ENCODE results near the gene ZRANB3. TPM values are rescaled to one million over a fixed set of nuclear protein-coding genes. Genes with fewer than 3 reads are reported as not detected.

Gene ZRANB3
- total and polyA plus RNA-seq, 2 experiments from 2014 or later: 3.6 to 10.4 TPM

DNA sequence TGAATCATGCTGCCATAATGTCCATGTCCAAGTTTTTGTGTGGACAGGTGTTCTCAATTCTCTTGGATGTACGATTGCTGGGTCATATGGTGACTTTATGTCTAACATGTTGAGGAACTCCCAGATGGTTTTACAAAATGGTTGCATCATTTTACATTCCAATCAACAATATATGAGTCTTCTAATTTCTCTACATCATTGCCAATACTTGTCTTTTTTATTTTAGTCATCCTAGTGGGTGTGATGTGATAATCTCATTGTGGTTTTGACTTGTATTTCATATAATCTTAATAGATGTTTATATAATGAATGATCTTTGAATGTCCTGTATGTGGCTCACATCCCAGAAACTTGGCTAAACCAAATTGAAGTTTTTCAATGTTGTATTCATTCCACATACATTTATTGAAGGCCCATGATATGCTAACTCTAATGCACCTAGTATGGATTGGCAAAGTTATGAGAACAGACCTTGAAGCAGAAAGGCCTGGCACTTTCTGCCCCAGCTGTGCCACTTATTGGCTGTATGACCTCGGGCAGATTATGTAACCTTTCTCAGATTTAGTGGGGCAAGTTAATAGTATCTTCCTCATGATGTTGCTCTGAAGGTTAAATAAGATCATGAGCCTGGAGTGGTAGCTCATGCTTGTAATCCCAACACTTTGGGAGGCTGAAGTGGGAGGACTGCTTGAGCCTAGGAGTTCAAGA lies 273.5 kb downstream of the ZRANB3 start:
- Histone ChIP-seq H3K9me3 (ENCODE audit: low read depth) (no peaks in the 10 kb centered on the region), H3K9me2 (replicated peaks; ENCODE audit: insufficient read depth) (no peaks in the 10 kb centered on the region), H3K27ac (no peak overlapping the region), H2AFZ (no peak overlapping the region), H4K20me1 (ENCODE audit: insufficient read depth, poor library complexity, severe bottlenecking) (no peaks in the 10 kb centered on the region), H3K27me3 (no peaks in the 10 kb centered on the region), H3K4me1 (ENCODE audit: insufficient read depth) (no peaks in the 10 kb centered on the region), H3K79me2 (no peaks in the 10 kb centered on the region), H3K4me3 (no peak overlapping the region), H3K36me3 (replicated peaks; ENCODE audit: insufficient read depth, low read depth) (no peaks in the 10 kb centered on the region), H3K4me2 (no peak overlapping the region)
- TF ChIP-seq EZH2phosphoT487 (IDR thresholded peaks at IDR 0.05; ENCODE audit: low read depth, severe bottlenecking, unreplicated experiment): no peak
- no peak for DNase-seq (ENCODE audit: low spot score)
- 95% methylated on average over 2 of the region's 2 CpGs for WGBS (ENCODE audit: low lambda C conversion rate, missing lambda C conversion rate)

DNA sequence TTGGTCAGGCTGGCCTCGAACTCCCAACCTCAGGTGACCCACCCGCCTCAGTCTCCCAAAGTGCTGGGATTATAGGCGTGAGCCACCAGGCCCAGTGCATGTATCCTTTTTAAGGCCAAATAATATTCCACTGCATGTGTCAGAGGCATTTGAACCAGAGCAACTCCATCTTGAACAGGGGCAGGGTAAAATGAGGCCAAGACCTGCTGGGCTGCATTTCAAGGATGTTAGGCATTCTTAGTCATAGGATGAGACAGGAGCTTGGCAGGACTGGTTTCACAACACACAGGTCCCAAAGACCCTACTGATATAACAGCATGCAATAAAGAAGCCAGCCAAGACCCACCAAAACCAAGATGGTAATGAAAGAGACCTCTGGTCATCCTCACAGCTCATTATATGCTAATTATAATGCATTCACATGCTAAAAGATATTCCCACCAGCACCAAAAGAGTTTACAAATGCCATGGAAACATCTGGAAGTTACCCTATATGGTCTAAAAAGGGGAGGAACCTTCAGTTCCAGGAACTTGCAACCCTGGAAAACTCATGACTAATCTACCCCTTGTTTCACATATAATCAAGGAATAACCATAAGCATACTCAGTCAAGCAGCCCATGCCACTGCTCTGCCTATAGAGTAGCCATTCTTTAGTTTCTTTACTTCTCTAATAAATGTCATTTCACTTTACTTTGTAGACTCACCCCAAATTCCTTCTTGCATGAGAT lies 274.3 kb downstream of the ZRANB3 start:
- Histone ChIP-seq H3K9me2 (replicated peaks; ENCODE audit: insufficient read depth) (no peaks in the 10 kb centered on the region), H3K4me1 (ENCODE audit: insufficient read depth) (no peaks in the 10 kb centered on the region), H3K4me3 (no peak overlapping the region), H3K27ac (no peak overlapping the region), H3K36me3 (replicated peaks; ENCODE audit: insufficient read depth, low read depth) (no peaks in the 10 kb centered on the region), H4K20me1 (ENCODE audit: insufficient read depth, poor library complexity, severe bottlenecking) (no peaks in the 10 kb centered on the region), H3K79me2 (no peaks in the 10 kb centered on the region), H3K27me3 (no peaks in the 10 kb centered on the region), H3K4me2 (no peak overlapping the region), H2AFZ (no peak overlapping the region), H3K9me3 (ENCODE audit: low read depth) (no peaks in the 10 kb centered on the region)
- no peak for TF ChIP-seq EZH2 (IDR thresholded peaks at IDR 0.05; ENCODE audit: borderline replicate concordance)
- TF ChIP-seq, protein P1, sequence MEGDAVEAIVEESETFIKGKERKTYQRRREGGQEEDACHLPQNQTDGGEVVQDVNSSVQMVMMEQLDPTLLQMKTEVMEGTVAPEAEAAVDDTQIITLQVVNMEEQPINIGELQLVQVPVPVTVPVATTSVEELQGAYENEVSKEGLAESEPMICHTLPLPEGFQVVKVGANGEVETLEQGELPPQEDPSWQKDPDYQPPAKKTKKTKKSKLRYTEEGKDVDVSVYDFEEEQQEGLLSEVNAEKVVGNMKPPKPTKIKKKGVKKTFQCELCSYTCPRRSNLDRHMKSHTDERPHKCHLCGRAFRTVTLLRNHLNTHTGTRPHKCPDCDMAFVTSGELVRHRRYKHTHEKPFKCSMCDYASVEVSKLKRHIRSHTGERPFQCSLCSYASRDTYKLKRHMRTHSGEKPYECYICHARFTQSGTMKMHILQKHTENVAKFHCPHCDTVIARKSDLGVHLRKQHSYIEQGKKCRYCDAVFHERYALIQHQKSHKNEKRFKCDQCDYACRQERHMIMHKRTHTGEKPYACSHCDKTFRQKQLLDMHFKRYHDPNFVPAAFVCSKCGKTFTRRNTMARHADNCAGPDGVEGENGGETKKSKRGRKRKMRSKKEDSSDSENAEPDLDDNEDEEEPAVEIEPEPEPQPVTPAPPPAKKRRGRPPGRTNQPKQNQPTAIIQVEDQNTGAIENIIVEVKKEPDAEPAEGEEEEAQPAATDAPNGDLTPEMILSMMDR (IDR thresholded peaks at IDR 0.05; ENCODE audit: poor library complexity): no peak
- TF ChIP-seq EZH2phosphoT487 (IDR thresholded peaks at IDR 0.05; ENCODE audit: low read depth, severe bottlenecking, unreplicated experiment): no peak
- DNase-seq (ENCODE audit: low spot score): no peak
- WGBS (ENCODE audit: low lambda C conversion rate, missing lambda C conversion rate): 100% methylated on average over 3 of the region's 3 CpGs

DNA sequence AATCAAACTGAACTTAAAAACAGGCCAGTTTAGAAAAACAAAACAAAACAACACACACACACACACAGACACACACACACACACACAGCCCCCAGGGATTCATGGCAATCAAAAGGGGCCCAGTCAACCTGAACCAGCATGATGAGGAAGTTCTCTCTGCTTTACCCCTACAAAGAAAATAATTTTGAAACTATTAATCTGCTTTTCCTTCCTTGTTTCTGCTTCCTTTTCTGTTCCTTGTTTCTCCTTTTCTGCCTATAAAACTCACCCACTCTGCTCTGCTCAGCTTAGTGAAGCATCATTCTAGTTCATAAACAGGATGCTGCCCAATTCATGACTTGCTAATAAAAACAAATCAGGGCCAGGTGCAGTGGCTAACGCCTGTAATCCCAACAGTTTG lies 275.8 kb downstream of the ZRANB3 start:
- Histone ChIP-seq H3K27ac (no peak overlapping the region), H3K4me2 (no peak overlapping the region), H4K20me1 (ENCODE audit: insufficient read depth, poor library complexity, severe bottlenecking) (no peaks in the 10 kb centered on the region), H3K27me3 (no peaks in the 10 kb centered on the region), H3K36me3 (replicated peaks; ENCODE audit: insufficient read depth, low read depth) (no peaks in the 10 kb centered on the region), H3K9me2 (replicated peaks; ENCODE audit: insufficient read depth) (no peaks in the 10 kb centered on the region), H3K4me3 (no peak overlapping the region), H3K4me1 (ENCODE audit: insufficient read depth) (no peaks in the 10 kb centered on the region), H3K79me2 (no peaks in the 10 kb centered on the region), H2AFZ (no peak overlapping the region), H3K9me3 (ENCODE audit: low read depth) (no peaks in the 10 kb centered on the region)
- 94% methylated on average over 1 of the region's 1 CpG for WGBS (ENCODE audit: low lambda C conversion rate, missing lambda C conversion rate)
- DNase-seq (ENCODE audit: low spot score): no peak
- TF ChIP-seq, protein P1 (IDR thresholded peaks at IDR 0.05; ENCODE audit: poor library complexity): no peak
- TF ChIP-seq EZH2 (IDR thresholded peaks at IDR 0.05; ENCODE audit: borderline replicate concordance): no peak

DNA sequence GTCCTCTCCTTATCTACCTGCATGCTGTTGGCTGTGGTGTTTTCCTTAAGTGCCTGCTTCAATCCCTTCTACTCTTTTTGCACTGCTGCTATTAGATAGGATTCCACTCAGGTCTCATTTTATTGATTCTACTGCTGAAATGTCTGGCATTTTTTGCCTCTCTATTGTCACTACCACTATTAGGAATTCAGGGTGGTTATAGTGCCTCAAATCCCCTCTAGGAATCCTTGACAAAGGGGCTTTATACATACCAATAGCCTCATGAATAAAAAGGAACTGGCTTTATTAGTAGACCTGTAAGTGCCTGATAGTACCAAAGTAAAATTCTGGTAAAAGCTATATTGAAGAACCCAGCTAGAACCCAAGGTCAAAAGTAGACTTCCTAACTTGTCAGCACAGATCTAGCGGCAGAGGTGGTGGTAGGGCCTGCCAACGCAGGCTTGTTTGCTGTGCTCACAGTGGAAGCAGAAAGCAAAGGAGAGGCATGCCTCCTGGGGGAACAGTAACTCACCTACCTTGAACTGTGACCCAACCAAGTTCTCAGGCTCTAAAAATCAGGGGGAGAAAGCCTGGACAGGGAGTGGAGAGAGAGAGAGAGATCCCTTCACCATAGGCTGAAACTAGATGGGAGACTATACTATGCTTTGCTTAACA lies 278.1 kb downstream of the ZRANB3 start:
- Histone ChIP-seq H3K9me3 (ENCODE audit: low read depth) (no peaks in the 10 kb centered on the region), H3K27me3 (no peaks in the 10 kb centered on the region), H3K4me2 (no peak overlapping the region), H3K79me2 (no peaks in the 10 kb centered on the region), H3K4me3 (no peak overlapping the region), H4K20me1 (ENCODE audit: insufficient read depth, poor library complexity, severe bottlenecking) (no peaks in the 10 kb centered on the region), H3K9me2 (replicated peaks; ENCODE audit: insufficient read depth) (no peaks in the 10 kb centered on the region), H3K27ac (no peak overlapping the region), H2AFZ (no peak overlapping the region), H3K4me1 (ENCODE audit: insufficient read depth) (no peaks in the 10 kb centered on the region), H3K36me3 (replicated peaks; ENCODE audit: insufficient read depth, low read depth) (no peaks in the 10 kb centered on the region)
- TF ChIP-seq EZH2phosphoT487 (IDR thresholded peaks at IDR 0.05; ENCODE audit: low read depth, severe bottlenecking, unreplicated experiment) (no peak), EZH2 (IDR thresholded peaks at IDR 0.05; ENCODE audit: borderline replicate concordance) (no peak)
- TF ChIP-seq, protein P1 (IDR thresholded peaks at IDR 0.05; ENCODE audit: poor library complexity): no peak
- no peak for DNase-seq (ENCODE audit: low spot score)
- 73% methylated on average over 2 of the region's 2 CpGs for WGBS (ENCODE audit: low lambda C conversion rate, missing lambda C conversion rate)

All from hepatocyte (in vitro differentiated cells).